Thyroid gland (tissue), 4 donors: ENCODE measurements around the gene DIAPH1. TPM values are rescaled to one million over a fixed set of nuclear protein-coding genes. Genes with fewer than 3 reads are reported as not detected.

Experiments
- DNase-seq, 2 donors: peaks; one replicate each; pipeline ENCODE4 v3.0.0-alpha.2; 2019
- H3K27ac ChIP-seq, 3 donors: fragments of 200-600 bp; sonication (generic); 1 replicate in 2 of 3; 2 replicates in 1 of 3; pipeline ENCODE4 v1.5.1; 2016 to 2019; ENCODE audit warnings: mild to moderate bottlenecking in 1 of 3, moderate library complexity in 1 of 3
- H3K27me3 ChIP-seq: fragments of 200-600 bp; sonication (generic); one replicate; pipeline ENCODE4 v1.5.1; 2019
- H3K36me3 ChIP-seq, 2 donors: fragments of 200-600 bp; sonication (generic); one replicate each; pipeline ENCODE4 v1.5.1; 2016 to 2019
- H3K4me1 ChIP-seq, 2 donors: fragments of 200-600 bp; sonication (generic); one replicate each; pipeline ENCODE4 v1.5.1; 2017 to 2019
- H3K4me3 ChIP-seq, 3 donors: fragments of 200-600 bp; sonication (generic); replicated peaks in 1 of 3; 1 replicate in 2 of 3; 2 replicates in 1 of 3; pipeline ENCODE4 v1.5.1; 2016; ENCODE audit warnings: mild to moderate bottlenecking in 1 of 3
- H3K9me3 ChIP-seq: fragments of 200-600 bp; sonication (generic); one replicate; pipeline ENCODE4 v1.5.1; 2017
- CTCF ChIP-seq, 6 experiments: fragments of 200-600 bp in 3 of 6; fragments of 450-650 bp in 3 of 6; sonication (generic) in 3 of 6; IDR thresholded peaks; one replicate each; pipeline ENCODE4 v1.5.1; 2016 to 2019; ENCODE audit warnings: antibody characterized with exemption in 6 of 6, mild to moderate bottlenecking in 2 of 6, inconsistent platforms in 1 of 6, moderate library complexity in 1 of 6
- POLR2A ChIP-seq, 2 donors: fragments of 450-650 bp; IDR thresholded peaks; one replicate each; pipeline ENCODE4 v1.6.1; 2017; ENCODE audit warnings: antibody characterized with exemption in 2 of 2, mild to moderate bottlenecking in 2 of 2, moderate library complexity in 1 of 2
- WGBS, 2 donors: methylation state at CpG; one replicate each; pipeline ENCODE4 v1.1.5; 2017; 5-methylcytosine and 5-hydroxymethylcytosine counted together
- intact Hi-C: fragments of 100-400 bp; cut with DNase I; formaldehyde crosslinking; loops from one replicate; pipeline ENCODE4 v1.15.1; 2023
- total RNA-seq, 4 donors: library from RNA; depleted of rRNA; stranded (reverse); fragments of >200 nt; gene quantifications; one replicate each; pipeline ENCODE4 v1.2.3, GENCODE V29; 2016

DIAPH1 gene
- total RNA-seq, 4 donors from 2014 or later: 82.1 to 103 (median 89.7) TPM

- DNase-seq: no peak
- H3K4me1 ChIP-seq: peaks cover 12 to 19% of the 10 kb centered on the region in 2 donors
- WGBS, 2 donors: 92 to 95% methylated on average over 8 of the region's 8 CpGs
- no peaks in the 10 kb centered on the region for H3K36me3 ChIP-seq
- intact Hi-C loops: no loop called here
- no peaks in the 10 kb centered on the region for H3K27me3 ChIP-seq
- no peak for TF ChIP-seq CTCF (IDR thresholded peaks at IDR 0.05)
- no peak for TF ChIP-seq POLR2A (IDR thresholded peaks at IDR 0.05)
- no peak overlapping the region for H3K27ac ChIP-seq
- H3K9me3 ChIP-seq: no peaks in the 10 kb centered on the region
- H3K4me3 ChIP-seq: no peak overlapping the region
These were observed 123.4 kb downstream of the DIAPH1 start for GRCh38 chr5:141495453-141495811.

- DNase-seq: no peak
- intact Hi-C loops: no loop called here
These were observed 123.9 kb downstream of the DIAPH1 start for GRCh38 chr5:141494761-141495452.

GRCh38 chr5:141493500-141494422, 125.0 kb downstream of the DIAPH1 start:
- Histone ChIP-seq H3K27me3 (no peaks in the 10 kb centered on the region), H3K27ac (no peak overlapping the region), H3K4me3 (no peak overlapping the region), H3K4me1 (peaks cover 12 to 24% of the 10 kb centered on the region in 2 donors), H3K9me3 (no peaks in the 10 kb centered on the region), H3K36me3 (no peaks in the 10 kb centered on the region)
- intact Hi-C loops: no loop called here
- WGBS, 2 donors: 81 to 86% methylated on average over 10 of the region's 10 CpGs
- no peak for DNase-seq
- no peak for TF ChIP-seq CTCF (IDR thresholded peaks at IDR 0.05)
- TF ChIP-seq POLR2A (IDR thresholded peaks at IDR 0.05): no peak

More at GRCh38 chr5:141494761-141495452, 123.9 kb downstream of the DIAPH1 start:
- peaks cover 12 to 19% of the 10 kb centered on the region in 2 donors for H3K4me1 ChIP-seq
- H3K9me3 ChIP-seq: no peaks in the 10 kb centered on the region
- no peaks in the 10 kb centered on the region for H3K27me3 ChIP-seq
- H3K36me3 ChIP-seq: no peaks in the 10 kb centered on the region
- no peak overlapping the region for H3K27ac ChIP-seq
- WGBS, 2 donors: 74 to 81% methylated on average over 16 to 22 of the region's 22 CpGs
- TF ChIP-seq POLR2A (IDR thresholded peaks at IDR 0.05) (no peak), CTCF (IDR thresholded peaks at IDR 0.05) (no peak)
- H3K4me3 ChIP-seq: no peak overlapping the region

- H3K27me3 ChIP-seq: no peaks in the 10 kb centered on the region
- H3K4me1 ChIP-seq: peaks cover 12 to 30% of the 10 kb centered on the region in 2 donors
- TF ChIP-seq CTCF (IDR thresholded peaks at IDR 0.05) (no peak), POLR2A (IDR thresholded peaks at IDR 0.05) (no peak)
- intact Hi-C loops: no loop called here
- no peak overlapping the region for H3K27ac ChIP-seq
- peak; percentile 67 to 74 for DNase-seq
- no peaks in the 10 kb centered on the region for H3K36me3 ChIP-seq
- no peaks in the 10 kb centered on the region for H3K9me3 ChIP-seq
- H3K4me3 ChIP-seq: peak overlapping the region in 1 of 3 donors; percentile 21
- 34 to 49% methylated on average over 16 to 34 of the region's 68 CpGs for WGBS, 2 donors
These were observed 126.5 kb downstream of the DIAPH1 start for GRCh38 chr5:141492168-141492885.
